Measurements from ENCODE around the gene DNAL4.

The DNAL4 gene, protein sequence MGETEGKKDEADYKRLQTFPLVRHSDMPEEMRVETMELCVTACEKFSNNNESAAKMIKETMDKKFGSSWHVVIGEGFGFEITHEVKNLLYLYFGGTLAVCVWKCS

DNA sequence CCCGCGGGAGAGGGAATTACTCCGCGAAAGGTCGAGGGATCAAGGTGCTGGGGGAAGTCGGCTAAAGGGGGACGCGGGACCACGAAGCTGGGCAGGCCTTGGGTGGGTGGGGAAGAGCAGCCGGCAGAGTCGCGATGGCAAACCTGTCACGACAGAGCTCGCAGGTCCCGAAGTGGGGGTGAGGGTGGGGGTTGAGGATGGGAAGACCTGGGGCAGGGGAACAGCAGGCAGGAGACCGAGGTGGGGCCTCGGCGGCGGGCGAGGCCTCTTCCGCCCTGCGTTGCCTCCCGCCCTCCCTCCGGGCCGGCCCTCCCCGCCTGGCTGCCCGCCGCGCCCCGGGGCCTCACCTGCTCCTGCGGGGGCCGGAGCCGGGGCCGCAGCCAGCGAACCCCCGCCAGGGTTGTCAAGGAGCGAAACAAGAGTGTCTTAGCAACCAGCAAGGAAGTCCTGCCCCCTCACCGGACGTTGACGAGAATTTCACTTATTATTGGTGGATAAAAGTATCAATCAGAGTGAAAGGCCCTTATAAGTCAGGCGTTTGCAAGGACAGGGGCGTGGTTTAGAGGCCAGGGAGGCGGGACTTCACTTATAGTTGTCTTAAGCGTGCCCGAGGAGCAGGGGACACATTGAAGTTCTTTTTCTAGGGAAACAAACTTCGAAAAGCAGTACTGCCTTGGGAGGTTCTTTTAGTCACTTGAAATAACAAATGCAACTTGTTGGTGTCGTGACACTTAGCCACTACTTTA is at the start of gene DNAL4:
DNAL4 (minus strand) TSS at position 423 of the 746 bp plus-strand sequence. CDS start 11,412 bp downstream, outside the sequence.
- peak; percentile 96 for DNase-seq

DNA sequence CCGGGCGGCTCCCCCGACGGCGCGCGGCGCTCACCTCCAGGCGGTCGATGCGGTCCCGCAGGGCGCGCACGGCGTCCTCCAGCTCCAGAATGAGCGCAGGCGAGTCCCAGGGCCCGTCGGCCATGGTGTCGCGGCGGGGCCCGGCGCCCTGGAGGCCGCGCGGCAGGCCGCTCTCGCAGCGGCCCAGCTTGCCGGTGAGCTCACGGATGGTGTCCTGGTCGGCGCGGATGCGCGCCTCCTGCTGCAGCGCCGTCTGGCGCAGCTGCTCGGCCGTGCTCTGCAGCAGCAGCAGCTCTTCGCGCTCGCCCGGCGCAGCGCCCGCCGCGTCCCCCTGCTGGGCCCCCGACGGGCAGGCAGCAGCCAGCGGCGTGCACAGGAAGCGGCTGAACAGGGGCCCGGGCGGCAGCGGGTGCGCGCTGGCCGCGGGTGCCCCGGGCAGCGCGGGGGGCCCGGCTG is 49.3 kb upstream of the DNAL4 start:
- DNase-seq = peak; percentile 48

DNA sequence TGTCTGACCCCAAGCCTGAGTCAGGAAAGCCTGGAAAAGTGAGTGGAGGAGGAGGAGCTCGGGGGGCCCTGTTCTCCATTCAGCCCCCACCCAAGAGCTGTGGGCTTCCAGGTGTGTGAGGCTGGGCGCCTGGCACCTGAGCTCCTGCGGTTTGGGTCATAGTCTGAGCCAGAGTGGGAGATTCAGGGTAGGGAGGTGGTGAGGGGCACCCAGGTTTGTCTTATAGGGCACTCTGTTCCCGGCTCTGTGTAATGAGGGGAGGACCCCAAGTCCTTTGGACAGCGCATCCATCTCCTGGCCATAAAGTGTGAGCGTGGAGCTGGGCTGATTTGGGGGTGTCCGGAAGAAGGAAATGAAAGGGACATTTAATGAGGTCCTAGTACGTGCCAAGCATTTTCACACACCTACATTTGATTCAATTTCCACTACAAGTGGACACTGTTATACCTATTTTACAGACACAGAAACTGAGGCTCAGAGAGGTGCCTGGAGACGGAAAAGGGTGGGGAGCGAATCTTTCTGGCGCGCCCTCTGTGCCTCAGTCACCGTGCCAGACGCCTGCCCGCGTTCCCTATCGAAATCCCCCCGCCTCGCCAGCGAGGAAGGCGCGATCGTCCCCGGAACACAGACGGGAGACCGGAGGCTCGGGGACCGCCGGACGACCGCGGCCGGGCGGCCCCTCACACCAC is 48.7 kb upstream of the DNAL4 start:
- no peak for DNase-seq

DNA sequence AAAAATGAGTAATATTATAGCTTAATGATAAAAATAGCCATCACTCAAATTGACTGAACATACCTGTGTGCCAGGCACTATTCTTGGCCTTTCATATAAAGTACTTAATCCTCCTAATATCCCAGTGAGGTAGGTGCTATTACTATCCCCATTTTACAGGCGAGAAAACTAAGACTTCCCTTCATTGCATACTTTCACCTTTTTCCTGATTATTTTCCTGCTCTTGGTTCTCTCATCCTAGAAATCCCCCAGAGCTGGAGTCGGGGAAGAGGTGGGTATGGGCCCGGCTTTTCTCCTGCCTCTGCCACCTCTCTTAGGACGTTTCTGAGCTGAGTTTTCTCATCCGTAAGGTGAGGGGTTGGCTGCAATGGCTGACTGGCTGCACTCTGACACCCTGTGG is 47.7 kb upstream of the DNAL4 start:
- DNase-seq = no peak

DNA sequence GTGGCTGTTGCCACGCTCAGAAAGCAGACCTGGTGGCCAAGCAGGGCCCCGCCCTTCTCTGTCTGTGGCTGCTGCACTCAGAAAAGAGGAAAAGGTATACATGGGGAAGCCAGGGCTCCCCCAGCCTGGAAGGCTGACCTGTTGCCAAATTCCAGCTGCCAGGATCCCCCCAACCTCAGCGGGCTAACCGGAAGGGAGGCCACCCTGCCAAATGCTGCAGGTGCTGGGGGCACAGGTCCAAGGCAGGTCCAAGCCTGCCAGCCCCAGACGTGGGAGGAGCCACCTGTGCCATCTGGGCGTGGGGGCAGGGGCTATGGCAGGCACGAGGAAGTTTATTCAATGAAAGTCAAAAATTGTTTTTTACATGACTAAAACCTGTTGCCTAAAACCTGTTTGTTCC is 47.3 kb upstream of the DNAL4 start:
- DNase-seq = peak; percentile 82

DNA sequence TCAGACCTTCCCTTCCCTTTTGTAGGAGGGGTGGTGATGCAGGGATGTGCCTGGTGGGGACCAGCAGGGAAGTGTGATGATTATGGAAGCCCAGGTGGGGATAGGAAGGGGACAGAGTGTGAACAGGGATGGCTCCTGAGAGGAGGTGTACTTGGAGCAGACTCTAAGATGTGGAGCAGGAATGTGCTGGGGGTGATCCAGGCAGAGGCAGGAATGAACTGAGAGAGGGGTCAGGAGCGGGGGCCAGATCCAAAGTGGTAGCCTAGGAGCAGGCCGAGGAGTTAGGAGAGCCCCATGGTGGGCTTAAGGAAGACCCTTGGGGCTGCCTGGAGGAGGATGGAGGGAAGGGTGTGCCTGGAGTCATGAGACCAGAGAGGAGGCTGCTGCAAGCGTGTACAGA is 46.2 kb upstream of the DNAL4 start:
- DNase-seq = no peak

DNA sequence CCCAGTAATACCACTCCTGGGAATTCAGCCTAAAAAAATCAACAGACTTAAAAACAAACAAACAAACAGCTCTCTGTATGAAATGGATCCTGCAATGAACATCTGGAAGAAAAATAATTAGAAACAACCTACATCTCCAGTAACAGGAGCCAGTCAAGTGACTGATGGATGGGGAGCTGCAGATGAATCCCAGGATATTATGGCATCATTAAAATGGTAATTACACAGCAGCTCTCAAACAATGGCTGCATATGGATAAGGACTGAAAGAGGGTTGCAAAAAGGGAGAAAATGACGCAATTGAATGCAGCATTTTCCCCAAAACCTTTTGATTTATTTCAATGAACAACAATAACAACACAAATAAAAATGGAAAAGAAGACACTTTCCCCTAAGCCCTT is 45.7 kb upstream of the DNAL4 start:
- peak; percentile 49 for DNase-seq

DNA sequence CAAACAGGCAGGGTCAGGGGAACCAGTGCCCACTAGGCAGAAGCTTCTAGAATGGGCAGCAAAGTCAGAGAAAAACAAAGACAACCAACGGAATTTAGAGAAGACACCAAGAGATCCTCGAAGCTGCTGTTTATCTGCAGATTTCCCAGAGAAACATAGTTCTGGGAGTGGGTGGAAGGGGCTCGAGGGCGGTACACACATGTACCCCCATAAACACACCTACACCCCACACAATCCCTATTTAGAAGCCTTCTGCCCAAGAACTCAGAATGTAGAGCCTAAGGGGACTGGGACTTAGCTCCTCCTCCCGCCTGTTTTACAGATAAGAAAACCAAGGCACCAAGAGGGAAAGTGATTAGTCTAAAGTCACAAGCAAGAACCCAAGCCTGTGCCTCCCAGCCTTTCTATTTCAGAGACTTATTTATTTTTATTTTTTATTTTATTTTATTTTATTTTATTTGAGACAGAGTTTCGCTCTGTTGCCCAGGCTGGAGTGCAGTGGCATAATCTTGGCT is 43.5 kb upstream of the DNAL4 start:
- no peak for DNase-seq

DNA sequence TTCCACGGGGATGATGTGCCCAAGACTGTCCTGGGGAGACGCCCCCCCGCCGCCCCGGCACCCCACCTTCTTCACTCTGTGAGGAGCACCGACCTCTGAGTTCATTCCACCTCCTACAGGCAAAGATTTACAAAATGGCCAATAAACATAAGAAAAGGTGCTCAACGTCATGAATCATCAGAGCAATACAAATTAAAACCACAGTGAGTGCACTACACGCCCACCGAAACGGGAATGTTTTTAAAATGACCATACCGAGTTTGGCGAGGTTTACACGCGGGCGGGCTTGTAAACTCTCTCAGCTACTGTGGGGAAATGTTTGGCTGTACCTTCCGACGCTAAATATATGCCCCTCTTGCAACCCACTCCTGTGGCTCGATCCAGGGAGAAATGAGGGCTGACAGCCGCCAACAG is 42.0 kb upstream of the DNAL4 start:
- DNase-seq = no peak

DNA sequence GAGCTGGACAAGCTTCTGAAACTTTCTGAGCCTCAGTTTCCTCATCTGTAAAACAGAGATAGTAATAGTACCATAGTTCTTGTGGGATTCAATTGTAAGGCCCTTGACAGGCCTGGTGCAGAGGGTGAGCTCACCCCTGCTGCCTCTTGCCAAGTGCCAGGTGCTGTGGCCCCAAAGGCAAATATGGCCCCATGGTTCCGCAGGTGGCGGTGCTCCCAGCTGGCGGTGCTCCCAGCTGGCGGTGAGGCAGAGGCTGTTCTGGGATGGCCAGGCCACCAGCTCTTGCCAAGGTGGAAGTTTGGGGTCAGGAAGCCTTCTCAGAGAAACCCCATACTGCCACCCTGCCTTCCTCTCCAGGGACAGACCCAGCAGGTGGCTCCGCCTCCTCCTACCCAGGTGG is 41.0 kb upstream of the DNAL4 start:
- DNase-seq = no peak

DNA sequence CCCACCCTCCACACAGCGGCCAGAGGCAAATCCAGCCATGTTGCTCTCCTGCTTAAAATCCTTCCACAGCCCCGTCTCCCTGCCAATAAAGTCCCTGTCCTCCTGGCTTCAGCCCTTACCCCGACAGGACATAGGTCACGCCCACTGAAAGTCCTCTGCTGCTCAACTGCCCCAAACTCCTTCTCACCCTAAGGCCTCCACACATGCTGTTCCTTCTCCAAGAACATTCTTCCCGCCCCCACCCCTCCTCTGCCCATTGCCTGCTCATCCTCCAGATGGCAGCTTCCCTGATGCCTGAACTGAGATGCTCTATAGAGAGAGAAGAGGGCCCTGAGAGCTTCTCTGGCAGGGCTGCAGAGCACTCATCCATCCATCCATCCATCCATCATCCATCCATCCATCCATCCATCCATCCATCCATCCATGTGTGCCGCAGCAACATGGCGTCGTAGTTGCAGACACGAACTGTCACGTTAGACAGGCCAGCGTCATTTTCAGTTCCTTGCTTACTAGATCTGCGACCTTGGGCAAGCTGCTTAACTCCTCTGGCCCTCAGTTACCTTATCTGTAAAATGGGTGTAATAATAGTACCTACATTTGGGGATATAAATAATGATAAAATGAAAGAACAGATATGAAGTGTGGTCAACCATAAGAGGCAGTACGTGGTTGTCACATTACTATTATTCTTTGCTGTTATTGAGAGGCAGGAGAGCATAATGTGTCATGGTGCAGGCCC is 40.4 kb upstream of the DNAL4 start:
- DNase-seq = no peak

DNA sequence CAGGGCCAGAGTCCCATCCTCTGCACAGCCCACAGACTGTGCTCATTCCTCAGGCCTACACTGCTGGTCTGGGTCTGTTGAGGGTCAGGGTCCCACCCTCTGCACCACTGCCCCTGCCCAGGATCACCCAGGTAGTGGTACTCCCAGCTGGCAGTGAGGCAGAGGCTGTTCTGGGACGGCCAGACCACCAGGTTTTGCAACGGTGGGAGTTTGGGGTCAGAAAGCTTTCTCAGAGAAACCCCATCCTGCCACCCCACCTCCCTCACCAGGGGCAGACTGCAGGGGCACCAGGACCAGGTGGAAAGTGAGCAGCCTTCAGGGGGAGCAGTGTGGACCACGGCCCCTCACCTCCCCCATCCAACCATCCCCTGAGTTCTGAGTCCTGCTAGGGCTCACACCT is 39.1 kb upstream of the DNAL4 start:
- no peak for DNase-seq

DNA sequence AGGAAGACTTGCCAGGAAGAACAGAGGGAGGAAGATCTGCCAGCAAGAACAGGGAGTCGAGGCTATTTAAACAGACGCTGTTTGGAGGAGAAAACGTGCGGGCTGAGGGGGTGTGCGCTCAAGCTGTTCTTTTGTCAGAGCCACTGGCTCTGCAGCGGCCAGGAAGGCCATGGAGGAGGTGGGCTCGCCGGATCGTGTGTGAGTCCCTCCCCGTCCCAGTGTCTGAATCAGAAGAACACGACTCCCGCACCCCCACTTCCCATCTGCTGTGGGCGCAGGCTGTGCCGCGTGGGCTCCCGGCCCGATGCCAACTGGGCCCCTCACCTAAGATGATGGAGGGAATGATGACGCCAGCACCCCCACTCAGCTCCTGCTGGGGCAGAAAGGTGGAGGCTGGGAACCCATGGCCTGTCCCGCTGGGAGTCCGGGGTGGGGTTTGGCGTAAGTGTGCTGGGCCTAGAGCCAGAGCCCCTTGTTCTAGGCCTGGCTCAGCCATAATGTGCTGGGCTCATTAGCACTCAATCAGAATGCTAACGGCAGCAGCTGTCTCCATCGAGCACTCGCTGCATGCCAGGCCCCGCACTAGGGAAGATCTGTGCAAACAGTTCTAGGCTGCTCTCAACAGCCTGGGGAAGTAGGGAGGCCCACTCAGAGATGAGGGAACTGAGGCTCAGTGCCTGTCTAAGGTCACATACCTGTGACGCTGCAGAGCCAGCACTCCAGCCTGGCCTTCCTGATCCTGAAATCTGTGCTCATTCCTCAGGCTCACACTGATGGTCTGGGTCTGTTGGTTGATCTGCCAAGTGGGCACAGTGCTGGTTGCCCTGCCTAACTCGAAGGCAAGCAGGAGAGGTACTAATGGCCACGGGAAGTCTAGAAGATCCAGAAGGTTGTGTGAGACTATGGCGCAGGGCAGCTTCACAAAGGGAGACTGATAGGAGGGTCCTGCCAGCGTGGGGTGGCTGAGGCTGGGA is 38.3 kb upstream of the DNAL4 start:
- DNase-seq = peak; percentile 49

DNA sequence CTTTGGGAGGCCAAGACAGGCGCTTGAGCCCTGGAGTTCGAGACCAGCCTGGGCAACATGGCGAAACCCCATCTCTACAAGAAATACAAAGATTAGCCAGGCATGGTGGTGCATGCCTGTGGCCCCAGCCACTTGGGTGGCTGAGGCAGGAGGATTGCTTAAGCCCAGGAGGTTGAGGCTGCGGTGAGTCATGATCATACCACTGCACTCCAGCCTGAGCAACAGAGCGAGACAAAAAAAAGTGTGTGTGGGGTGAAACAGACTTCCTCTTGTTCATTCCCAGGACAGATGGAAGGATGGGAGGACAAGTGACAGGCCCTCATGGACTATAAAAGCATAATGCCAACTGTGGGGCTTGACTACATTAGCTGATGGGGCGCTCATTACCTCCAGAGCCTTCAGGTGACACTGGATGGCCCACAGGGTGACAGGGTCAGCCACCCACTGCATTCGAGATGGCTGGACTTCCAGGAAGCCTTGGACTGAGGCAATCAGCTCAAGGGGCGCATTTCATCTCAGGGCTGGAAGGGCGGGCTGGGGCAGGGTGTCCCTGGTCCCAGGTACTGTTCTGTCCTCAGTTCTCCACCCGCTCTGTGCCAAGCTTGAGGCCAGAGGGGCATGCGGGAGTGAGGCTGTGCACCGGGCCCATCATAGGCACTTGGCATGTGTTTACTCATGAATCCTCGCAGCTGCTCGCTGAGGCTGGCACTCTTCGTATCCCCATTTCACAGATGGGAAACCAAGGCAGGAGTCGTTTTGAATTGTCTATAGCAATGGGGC is 37.4 kb upstream of the DNAL4 start:
- DNase-seq = no peak

DNA sequence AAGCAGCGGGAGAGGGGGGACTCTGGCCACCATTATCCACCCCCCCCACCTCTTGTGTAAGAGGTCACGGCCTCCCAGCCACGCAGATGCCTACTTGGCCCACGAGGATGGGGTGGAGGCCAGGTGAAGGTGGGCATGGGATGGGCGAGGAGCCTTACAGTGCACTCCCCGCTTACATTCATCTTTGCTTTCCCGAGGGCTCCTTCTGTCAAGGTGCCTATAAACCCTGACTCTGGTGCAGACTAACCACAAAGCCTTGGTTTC is 36.8 kb upstream of the DNAL4 start:
- DNase-seq = no peak

DNA sequence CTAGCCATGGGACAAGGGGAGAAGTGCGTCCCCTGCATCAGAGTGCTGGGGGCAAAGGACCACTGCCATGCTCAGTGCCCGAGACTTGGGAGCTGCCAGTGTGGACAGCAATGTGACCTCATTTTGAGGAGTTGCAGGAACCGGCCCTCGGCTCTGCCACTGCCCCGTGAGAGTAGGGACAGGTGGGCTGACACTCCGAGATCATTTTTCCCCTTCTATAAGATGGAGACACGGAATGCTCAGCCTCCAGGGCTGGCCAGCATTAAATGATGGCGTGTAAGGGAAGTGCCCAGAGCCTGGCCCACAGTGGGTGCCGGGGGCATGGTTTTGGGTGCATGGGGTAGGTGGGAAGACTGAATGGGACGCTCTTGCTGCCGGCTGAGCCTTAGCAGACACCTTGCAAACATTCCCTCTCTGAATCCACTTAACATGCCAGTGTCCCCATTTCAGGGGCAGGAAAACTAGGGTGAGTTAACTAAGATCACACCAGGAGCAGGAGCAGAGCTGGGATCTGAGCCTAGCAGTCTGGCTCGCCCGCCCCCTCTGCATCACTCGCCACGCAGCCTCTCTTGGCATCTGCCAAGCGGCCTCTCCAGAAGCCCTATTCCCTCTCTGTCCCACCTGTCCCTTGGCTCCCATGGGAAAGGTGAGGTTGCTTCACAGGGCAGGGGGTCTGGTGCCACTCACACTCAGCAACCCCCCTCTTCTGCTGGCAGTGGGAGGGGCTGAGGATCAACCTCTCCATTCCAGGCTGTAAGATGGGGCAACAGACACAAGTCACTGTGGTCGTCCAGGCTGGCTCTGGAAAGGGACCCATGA is 36.3 kb upstream of the DNAL4 start:
- no peak for DNase-seq

DNA sequence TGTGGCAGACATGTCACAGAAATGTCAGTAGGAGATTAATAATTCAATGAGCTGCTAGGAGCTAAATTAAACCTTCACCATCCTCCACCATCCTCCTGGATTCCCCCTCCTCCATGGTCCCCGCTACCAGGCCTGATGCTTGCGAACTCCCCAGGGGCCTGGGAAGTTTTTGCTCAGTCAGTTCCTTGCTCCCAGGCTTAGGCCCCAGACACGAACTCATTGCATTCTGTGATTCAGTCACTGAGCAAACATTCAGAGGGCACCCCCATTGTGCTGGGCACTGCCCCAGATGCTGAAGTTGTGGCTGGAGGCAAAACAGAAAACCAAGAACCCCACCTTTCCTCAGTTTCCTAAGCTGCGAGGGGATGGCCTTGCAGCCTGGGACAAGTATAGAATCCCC is 35.5 kb upstream of the DNAL4 start:
- DNase-seq = no peak

DNA sequence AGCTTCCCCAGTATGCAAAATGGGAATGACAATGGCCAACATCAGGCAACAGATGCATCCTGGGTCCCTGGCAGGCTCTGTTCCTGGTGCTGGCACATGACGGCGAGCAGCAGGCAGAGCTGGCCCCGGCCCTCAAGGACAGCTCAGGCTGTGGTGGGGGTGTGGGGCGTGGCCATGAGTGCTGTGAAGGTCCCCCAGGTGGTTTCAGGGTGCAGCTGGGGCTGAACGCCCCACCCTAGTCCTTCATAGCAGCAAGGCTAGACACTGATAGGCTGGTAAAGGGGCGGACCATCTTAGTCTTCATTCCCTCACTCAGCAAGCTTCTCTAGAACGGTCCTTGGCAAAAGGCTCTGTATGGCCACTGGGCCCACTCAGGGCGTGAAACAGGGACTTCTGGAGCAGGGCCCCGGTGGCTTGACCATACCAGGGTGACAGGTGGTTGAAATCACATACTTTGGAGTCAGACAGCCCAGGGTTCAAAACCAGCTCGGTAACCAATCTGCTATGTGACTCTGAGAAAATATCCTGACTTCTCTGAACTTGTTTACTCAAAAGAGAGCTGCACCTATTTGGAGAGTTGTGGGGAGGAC is 34.8 kb upstream of the DNAL4 start:
- DNase-seq = no peak

DNA sequence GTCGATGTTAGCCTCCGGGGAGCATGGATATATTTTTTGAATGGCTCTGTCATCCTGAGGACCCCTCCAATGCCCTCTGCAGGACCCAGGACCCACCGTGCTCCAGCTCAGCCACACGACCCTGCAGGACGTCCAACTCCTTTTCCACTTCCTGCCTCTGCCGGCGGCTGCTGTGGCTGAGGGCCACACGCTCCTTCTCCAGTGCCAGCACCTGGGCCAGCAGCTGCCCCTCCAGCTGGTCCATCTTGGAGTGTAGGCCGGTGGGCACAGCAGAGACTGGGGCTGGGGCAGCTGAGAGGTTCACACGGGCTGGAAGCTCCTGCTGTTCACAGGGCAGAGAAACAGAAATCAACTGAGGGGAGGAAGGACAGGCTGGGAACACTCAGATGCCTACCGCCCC is 34.2 kb upstream of the DNAL4 start:
- DNase-seq = no peak

DNA sequence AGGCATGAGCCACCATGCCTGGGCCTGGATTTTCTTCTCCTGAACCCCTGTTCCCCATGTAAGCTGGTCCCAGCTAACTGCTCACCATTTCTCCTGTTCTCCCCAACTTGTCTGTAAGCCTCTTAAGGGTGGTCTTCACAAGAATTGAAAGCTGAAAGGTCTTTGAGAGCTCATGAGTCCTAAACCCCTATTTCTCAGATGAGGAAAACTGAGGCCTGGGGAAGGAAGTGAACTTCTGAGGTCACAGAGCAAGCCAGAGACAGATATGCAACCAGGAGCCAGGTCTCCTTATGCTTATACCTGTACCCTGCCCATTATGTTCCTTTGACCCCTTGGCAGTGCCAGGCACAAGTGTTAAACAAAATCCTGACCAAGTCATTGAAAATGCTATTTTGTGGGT is 33.6 kb upstream of the DNAL4 start:
- no peak for DNase-seq

All from NCI-H1105 (cell line).